ENCODE data around the gene ABCC2.
"Not testable (repeated sequence)": the region's sequence is repeated elsewhere in the genome, so short reads cannot be mapped to it uniquely, and the experiment has no call there.

Gene ABCC2

DNA sequence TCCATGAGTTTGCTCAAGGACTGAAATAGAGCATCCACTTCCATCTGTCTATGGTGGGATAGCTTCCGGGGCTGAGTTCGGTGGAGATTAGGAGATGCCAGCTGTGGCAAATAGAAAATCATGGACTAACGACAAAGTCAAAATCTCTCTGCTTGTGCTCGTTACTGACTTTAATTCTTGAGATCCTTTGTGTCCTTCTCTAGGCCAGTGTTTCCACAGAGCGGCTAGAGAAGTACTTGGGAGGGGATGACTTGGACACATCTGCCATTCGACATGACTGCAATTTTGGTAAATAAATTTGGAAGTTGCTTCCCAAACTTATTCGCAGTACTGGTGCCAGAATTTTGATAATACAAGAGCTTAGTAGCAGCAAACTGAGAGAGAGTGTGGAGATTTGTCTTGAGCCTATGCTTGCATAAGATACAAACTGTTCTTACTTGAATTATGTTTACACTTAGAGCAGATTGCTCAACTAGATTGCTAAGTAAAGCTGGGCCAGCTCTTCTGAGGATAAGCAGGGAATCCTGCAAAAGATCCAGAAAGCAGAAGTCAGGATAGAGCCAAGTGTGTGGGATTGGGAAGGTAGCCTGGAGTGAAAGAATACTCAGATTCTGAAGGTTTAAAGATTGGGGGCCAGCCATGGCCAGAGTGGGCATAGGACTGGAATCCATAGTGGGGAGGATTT, 27.6 kb downstream of the ABCC2 start:
- no peak for DNase-seq

DNA sequence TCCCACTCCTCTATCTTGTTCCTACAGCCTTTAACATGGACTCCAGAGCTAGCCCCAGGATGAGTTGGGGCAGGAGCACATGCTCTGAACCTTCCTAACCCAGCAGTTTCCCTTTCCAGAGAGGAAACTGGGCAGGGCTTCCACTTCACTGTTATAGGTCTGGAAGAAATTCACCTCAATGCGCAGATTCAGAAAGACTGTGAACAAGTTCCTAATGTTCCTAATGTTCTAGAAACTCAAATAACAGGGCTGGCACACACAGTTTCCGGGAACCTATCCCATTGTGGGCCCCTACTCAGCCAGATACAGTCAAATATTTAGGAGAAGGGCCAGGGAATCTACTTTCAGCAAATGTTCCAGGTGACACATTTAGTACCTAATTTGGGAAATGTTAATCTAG, 29.7 kb downstream of the ABCC2 start:
- no peak for DNase-seq

GRCh38 chr10:99814143-99814542, 31.7 kb downstream of the ABCC2 start:
- DNase-seq = no peak

DNA sequence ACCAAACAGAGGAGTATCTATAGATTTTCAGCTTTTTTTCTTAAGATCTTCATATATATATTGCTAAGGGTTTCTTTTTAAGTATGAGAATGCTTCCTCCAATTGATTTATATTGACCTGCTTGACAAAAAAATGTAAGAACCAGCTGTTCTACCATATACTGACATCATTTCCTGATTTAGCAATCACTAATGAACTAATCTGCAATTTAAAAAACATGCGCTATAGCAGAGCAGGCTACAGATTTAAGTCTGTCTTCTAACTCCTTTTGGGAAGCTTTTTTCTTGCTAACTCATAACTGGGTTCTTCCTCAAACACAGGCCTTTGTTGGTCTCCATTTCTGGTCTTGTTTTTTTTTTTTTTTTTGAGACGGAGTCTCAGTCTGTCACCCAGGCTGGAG, 33.2 kb downstream of the ABCC2 start:
- DNase-seq = peak; percentile 31

- DNase-seq = no peak
Measured at GRCh38 chr10:99827936-99828335, 45.5 kb downstream of the ABCC2 start.

DNA sequence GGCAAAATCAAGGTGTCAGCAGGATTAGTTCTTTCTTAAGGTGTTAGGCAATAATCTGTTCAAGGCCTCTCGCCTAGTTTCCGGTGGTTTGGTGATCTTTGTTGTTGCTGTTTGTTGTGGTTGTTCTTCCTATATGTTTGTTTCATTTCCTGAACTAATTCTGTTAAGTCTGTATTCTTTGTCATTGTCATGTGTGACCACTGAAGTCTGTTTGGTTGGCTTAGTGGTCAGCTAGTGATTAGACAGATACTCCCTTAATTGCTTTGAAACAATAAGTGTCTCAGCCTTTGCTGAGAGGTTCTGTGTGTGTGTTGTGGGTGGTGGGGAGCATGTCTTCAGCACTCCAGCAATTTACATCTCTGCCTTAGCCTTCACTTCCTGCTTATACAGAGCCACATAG, 46.0 kb downstream of the ABCC2 start:
- peak; percentile 29 for DNase-seq

GRCh38 chr10:99832439-99832838, 50.0 kb downstream of the ABCC2 start:
- DNase-seq = no peak

DNA sequence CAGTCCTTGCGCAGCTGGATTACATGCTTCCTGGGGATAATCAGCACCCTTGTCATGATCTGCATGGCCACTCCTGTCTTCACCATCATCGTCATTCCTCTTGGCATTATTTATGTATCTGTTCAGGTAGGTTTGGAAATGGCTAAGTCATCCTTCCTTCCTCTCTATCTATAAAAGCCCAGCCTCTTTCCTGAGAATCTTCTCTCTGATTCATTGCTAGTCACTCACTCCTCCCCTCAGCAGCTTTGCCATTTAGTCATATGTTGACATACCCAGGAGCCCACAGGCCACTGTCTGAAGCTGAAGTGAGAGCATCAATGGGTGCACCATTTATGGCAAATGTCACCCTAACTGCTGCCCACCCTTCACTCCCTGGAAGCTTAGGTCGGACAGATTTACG, 52.0 kb downstream of the ABCC2 start:
- peak; percentile 9 for DNase-seq

DNA sequence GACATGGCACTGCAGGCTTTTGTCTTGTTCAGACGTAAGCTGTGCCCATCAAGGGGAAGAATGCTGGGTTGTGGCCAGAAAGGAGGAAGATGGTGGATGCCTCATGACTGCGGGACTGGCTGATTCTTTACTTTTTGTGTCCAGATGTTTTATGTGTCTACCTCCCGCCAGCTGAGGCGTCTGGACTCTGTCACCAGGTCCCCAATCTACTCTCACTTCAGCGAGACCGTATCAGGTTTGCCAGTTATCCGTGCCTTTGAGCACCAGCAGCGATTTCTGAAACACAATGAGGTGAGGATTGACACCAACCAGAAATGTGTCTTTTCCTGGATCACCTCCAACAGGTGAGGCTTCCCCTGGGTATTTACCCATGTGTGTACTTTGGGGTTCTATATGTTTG, 53.5 kb downstream of the ABCC2 start:
- no peak for DNase-seq

DNA sequence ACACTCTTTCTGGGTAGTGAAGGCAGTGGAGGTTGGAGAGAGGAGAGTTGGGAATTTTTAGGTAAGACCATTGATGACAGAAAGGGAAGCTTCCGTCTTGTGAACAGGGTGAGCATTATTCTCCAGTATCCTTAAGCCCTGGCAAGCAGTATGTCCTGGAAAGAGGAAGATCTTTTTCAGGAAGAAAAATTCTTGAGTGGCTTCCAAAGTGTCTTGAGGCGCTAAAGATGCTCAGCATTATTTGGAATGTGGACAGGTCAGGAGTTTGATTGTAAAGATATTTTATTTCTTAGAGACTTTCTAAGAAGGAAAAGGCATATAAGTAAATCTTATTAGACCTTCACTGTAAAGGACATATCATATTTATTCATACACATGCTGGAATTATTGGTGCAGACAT, 54.3 kb downstream of the ABCC2 start:
- DNase-seq = no peak

DNA sequence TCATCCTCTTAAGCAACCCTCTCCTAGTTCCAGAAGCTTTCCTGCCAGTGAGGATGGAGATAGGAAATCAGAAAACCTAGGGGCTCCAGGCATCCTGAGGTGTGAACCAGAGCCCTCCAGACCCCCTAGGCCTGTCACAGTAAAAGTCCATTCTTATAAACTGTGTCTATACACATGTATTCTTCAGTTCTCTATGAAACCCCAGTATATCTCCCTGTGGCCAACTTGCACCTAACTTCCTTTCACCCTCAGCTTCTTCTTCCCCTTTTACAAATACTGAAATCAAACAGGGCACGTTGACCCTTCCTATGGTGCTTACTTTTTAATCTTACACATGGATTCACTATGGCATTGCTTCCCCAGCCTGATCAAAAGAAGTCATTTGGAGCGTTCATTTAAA, 58.4 kb downstream of the ABCC2 start:
- DNase-seq = not testable (repeated sequence)

DNA sequence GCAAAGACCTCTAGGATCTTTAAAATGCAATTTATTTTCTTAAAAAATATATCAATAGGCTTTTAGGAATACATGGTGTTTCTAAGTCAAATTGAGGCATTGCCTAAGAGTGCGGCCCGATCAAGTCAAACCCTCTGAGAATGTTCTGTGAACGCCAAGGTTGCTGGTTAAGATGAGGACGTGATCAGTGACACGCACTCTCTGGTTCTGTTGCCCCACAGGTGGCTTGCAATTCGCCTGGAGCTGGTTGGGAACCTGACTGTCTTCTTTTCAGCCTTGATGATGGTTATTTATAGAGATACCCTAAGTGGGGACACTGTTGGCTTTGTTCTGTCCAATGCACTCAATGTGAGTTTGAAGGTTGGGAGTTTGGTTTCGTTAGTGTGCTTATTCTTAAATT, 59.3 kb downstream of the ABCC2 start:
- DNase-seq = no peak

- DNase-seq = no peak
Measured at GRCh38 chr10:99843310-99843709, 60.9 kb downstream of the ABCC2 start.

DNA sequence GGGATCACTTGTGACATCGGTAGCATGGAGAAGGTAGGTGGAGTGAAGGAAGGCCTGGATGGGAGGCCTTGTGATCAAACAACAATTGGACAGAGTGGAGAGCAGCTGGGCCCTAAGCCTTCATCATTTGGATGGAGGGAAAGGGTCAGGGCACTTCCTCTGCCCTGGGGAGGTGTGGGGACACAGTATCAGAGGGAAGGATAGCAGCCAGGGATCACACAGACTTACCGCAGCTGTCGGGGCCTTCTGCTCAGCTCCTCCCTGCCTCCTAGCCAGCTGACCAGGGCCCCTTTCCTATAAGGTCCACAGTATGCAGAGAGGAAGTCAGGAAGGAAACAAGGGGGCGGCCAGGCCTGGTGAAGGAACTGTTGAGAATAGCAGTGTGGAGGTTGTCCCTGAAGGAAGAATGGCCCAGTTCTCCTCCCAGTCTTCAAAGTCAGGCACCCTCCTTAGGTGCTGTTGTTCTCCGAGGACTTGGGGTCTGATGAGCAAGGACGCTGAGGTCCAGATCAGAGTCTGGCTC, 62.1 kb downstream of the ABCC2 start:
- DNase-seq = peak; percentile 8

DNA sequence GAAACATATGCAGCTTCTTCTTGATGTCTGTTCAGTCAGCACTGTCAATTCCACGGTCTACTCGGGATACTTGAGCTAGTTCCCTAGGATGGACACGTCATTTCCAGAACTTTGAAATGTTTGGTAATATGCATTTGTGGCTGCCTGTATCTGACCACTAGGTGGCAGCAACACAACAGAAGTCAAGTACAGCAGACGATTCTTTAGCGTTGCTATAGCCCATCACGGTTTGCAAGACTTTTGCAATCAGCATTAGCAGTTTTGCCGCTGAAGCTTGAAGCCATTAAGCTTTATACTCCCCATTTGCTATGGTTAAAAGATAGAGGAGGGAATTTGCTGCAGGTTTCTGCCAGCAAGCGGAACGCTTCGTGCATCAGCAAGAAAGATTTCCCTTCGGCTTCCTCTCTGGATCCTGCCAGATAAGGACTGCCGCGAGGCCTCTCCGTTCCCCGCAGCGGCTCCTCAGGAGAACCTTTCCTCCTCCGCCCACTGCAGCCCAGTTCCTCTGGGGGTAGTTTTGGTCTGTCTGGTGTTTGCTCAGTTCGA, 63.5 kb downstream of the ABCC2 start:
- peak; percentile 94 for DNase-seq

DNA sequence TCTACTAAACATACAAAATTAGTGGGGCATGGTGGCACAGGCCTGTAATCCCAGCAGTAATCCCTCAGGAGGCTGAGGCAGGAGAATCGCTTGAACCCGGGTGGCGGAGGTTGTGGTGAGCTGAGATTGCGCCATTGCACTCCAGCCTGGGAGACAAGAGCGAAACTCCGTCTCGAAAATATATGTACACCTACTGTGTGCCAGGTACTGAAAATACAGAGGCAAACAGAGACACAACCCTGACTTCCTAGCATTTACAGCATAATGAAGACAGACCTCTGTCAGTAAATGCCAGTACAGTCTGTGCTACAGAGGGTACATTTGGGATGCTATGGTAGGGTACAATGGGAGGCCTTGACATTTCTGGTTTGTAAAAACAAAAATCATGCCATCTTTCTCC, 66.6 kb downstream of the ABCC2 start:
- DNase-seq = no peak

GRCh38 chr10:99849536-99849935, 67.1 kb downstream of the ABCC2 start:
- DNase-seq = no peak

DNA sequence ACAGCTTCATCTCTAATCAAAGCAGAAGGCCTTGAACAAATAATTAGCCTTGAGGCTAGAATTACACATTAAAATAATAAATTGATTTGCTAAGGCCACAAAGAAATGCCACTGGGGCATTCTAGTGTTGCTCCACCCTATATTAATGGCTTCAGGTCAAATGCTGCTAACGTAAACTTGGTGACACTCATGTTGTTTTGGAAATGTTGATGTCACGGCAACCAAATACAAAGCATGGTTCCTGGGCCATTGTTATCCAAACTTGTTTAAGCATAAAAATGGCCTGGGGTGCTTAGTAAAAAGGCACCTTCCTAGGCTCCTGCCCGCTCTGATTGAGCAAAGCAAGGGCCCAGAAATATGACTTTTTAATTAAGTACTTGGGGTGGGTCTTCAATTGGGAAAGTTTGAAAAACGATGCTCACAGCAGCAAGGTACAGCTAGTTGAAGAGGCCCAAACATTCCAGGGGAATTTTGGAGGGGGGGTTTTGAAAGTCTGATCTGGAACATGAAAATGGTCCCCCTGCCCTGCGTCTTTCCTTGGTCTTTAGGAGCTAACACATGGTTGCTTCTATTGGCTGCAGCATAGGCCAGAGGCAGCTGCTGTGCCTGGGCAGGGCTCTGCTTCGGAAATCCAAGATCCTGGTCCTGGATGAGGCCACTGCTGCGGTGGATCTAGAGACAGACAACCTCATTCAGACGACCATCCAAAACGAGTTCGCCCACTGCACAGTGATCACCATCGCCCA, 67.8 kb downstream of the ABCC2 start:
- DNase-seq = no peak

DNA sequence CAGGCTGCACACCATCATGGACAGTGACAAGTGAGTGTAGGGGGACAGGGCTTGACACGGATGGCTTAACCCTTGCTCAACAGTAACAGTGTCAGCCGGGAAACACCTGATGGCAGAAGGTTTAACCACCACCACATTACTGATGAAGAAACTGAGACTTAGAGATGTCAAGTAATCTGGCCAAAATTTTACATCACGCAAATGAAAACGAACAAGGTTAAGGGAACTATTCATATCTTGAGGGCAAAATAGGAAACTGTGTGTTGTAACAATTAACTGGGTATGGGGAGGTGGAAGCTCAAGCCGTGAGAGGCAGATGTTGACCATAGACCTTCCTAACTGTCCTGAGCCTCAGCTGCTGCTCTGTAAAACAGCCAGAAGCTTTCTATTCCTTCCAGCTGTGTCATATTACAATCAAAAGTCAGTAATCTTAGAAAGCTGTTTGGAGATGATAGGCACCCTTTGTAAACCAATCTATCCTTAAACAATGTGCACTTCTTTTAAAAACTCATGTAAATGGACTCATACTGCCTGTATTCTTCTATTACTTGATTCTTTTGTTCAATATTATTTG, 68.4 kb downstream of the ABCC2 start:
- no peak for DNase-seq

DNA sequence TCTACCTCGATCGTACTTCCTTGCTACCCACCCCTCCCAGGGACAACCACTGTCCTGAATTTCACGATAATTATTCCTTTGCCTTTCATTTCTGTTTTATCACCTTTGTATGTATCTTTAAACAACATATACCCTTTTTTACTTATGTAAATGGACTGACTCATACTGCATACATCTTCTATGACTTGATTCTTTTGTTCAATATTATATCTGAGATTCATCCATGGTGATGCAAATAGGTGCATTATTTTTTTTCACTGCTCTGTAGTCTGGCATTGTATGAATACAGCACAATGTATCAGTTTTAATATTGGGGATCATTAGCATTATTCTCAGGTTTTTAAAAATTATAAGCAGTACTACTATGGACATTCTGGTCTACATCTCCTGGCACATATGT, 69.4 kb downstream of the ABCC2 start:
- DNase-seq = no peak

GRCh38 chr10:99852481-99853213, 70.2 kb downstream of the ABCC2 start:
- no peak for DNase-seq

DNA sequence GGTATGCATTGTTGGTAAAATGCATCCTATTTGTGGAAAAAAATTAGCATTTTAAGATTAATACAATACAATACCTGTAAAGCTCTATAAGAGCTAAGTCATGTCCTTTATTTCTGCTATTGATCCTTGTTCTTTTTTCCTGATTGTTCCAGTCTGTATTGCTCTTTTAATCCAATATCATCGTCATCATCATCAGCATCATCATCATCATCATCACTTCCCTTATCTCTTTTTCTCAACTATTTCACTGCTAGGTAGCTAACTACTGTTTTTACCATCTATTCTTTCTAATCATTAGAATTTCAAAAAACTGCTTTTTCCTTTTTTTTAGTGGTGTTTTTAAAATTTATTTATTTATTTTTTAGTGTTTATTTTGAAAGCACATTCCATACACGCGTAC, 71.2 kb downstream of the ABCC2 start:
- DNase-seq = no peak

GRCh38 chr10:99854860-99855259, 72.4 kb downstream of the ABCC2 start:
- DNase-seq = no peak
